Heart left ventricle (tissue), 16 donors: ENCODE results near the gene SPEF1. TPM values are rescaled to one million over a fixed set of nuclear protein-coding genes. Genes with fewer than 3 reads are reported as not detected.
A peak's percentile ranks its signal among the peaks of the same experiment; 100 is the strongest.

Experiments
- ATAC-seq, 4 donors: fragments of 200-7000 bp; cut with Tn5 transposase; one replicate each; pipeline ENCODE4 v1.9.1; 2020 to 2022; ENCODE audit warnings: moderate library complexity in 4 of 4, mild to moderate bottlenecking in 3 of 4, moderate number of reproducible peaks in 1 of 4
- DNase-seq, 5 donors: peaks; one replicate each; pipeline ENCODE4 v3.0.0-alpha.2; 2020
- H3K27ac ChIP-seq, 12 donors: fragments of 200-600 bp; sonication (generic) in 4 of 12; one replicate each; pipeline versions ENCODE4 v1.5.0 to v1.8.0; 2016 to 2022; ENCODE audit warnings: mild to moderate bottlenecking in 2 of 12
- H3K27me3 ChIP-seq, 9 donors: fragments of 200-600 bp; sonication (generic) in 2 of 9; one replicate each; pipeline versions ENCODE4 v1.5.1 to v1.8.0; 2016 to 2022; ENCODE audit warnings: mild to moderate bottlenecking in 3 of 9
- H3K36me3 ChIP-seq, 9 donors: fragments of 200-600 bp; sonication (generic) in 2 of 9; one replicate each; pipeline versions ENCODE4 v1.5.0 to v1.8.0; 2018 to 2022; ENCODE audit warnings: mild to moderate bottlenecking in 2 of 9
- H3K4me1 ChIP-seq, 12 donors: fragments of 200-600 bp; sonication (generic) in 4 of 12; one replicate each; pipeline versions ENCODE4 v1.5.0 to v1.8.0; 2016 to 2022; ENCODE audit warnings: mild to moderate bottlenecking in 3 of 12
- H3K4me3 ChIP-seq, 12 donors: fragments of 200-600 bp; sonication (generic) in 4 of 12; one replicate each; pipeline versions ENCODE4 v1.5.0 to v1.8.0; 2017 to 2022; ENCODE audit warnings: mild to moderate bottlenecking in 9 of 12, moderate library complexity in 4 of 12
- H3K9me3 ChIP-seq, 12 donors: fragments of 200-600 bp; sonication (generic) in 4 of 12; one replicate each; pipeline versions ENCODE4 v1.5.0 to v1.8.0; 2016 to 2022; ENCODE audit warnings: mild to moderate bottlenecking in 1 of 12
- POLR2A ChIP-seq, 2 donors: fragments of 450-650 bp; IDR thresholded peaks; one replicate each; pipeline ENCODE4 v1.6.1; 2017; ENCODE audit warnings: antibody characterized with exemption in 2 of 2, mild to moderate bottlenecking in 2 of 2, moderate library complexity in 2 of 2
- WGBS, 4 donors: extraction: QIAGEN DNeasy Blood & Tissue Kit in 2 of 4; methylation state at CpG; one replicate each; pipeline versions ENCODE4 v1.1.5 to v1.1.7; 2013 to 2018; 5-methylcytosine and 5-hydroxymethylcytosine counted together
- intact Hi-C, 10 donors: fragments of 100-400 bp; cut with DNase I; formaldehyde crosslinking; loops; one replicate each; pipeline versions ENCODE4 v1.11.1 to v1.14.2; 2022
- polyA plus RNA-seq, 2 donors: library from polyadenylated mRNA; stranded (reverse); fragments of 200-250 nt; gene quantifications; one replicate each; pipeline ENCODE4 v1.2.3, GENCODE V29; 2013
- total RNA-seq, 9 donors: library from RNA; depleted of rRNA in 2 of 9; stranded (reverse); fragments of >200 nt in 2 of 9; fragmentation: NEBNext Ultra II Directional in 3 of 9; extraction: Animal tissue kit (Norgen Biotek cat#: 25700) in 3 of 9; gene quantifications; one replicate each; pipeline versions ENCODE4 v1.1.0 to v1.2.4, GENCODE V29; 2016 to 2023
- TF ChIP-seq, protein P1 (sequence below), 12 donors: fragments of 200-600 bp; sonication (generic) in 4 of 12; IDR thresholded peaks; one replicate each; pipeline versions ENCODE4 v1.5.0 to v1.8.0; 2018 to 2022; ENCODE audit warnings: antibody characterized with exemption in 12 of 12, mild to moderate bottlenecking in 5 of 12
- donor health status: ischemic (EF 13 %, LVEDD 7.1; RV severe dilation, severe dysfunction).
- donor health status: healthy with polysubstance abuse.
- donor health status: DM: no; HTN: yes; CAD: no.
- donor health status: DM: no; HTN: no; CAD: no.
- donor health status: ischemic (EF 25% LVEDD 6.9; RV normal size, moderate dysfunction).
- donor health status: ischemic (EF 25% LVEDD 5.7; RV mildly dilated, moderate dysfunction).
- donor health status: healthy.
- donor health status: DM: yes; HTN: yes; CAD: no.
- donor health status: ischemic (EF 35%, LVEDD 5.7; RV mildly dilated, moderate dysfunction).
- donor health status: nonischemic (EF 11% LVEDD 7.7; RV severe dilation, severe dysfunction).
- donor health status: DM: yes; HTN: yes; CAD: no.
- donor health status: PGD.
- donor health status: ischemic (EF 29% LVEDD 5.4; RV normal size, mild dysfunction).
- donor health status: nonischemic (EF 23%, LVEDD 6.1; RV moderate dilation, normal function).

SPEF1 gene
- total and polyA plus RNA-seq, 11 donors = 0.11 to 0.65 (median 0.19) TPM; not detected in 5

DNA sequence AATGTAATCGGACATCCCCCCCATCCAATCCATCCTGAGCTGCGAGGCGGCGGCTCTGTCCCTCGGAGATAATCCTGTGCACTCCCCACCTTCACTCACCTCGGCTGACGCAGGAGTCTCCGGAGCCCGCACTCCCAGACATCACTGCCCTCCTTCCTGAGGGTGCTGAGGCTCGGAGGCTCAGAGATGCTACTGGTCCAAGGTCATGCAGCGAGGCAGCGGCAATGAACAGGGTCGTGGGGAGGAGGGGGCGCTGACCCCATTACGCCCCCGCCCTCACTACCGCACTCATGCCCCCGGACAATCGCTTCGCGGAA, 14.2 kb downstream of the SPEF1 start:
- 3 to 12% (median 6%) methylated on average over 8 to 21 of the region's 21 CpGs for WGBS, 4 donors
- TF ChIP-seq, protein P1, sequence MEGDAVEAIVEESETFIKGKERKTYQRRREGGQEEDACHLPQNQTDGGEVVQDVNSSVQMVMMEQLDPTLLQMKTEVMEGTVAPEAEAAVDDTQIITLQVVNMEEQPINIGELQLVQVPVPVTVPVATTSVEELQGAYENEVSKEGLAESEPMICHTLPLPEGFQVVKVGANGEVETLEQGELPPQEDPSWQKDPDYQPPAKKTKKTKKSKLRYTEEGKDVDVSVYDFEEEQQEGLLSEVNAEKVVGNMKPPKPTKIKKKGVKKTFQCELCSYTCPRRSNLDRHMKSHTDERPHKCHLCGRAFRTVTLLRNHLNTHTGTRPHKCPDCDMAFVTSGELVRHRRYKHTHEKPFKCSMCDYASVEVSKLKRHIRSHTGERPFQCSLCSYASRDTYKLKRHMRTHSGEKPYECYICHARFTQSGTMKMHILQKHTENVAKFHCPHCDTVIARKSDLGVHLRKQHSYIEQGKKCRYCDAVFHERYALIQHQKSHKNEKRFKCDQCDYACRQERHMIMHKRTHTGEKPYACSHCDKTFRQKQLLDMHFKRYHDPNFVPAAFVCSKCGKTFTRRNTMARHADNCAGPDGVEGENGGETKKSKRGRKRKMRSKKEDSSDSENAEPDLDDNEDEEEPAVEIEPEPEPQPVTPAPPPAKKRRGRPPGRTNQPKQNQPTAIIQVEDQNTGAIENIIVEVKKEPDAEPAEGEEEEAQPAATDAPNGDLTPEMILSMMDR (IDR thresholded peaks at IDR 0.05) = no peak
- no peak for TF ChIP-seq POLR2A (IDR thresholded peaks at IDR 0.05)
- Histone ChIP-seq H3K36me3 (no peaks in the 10 kb centered on the region), H3K27me3 (no peaks in the 10 kb centered on the region), H3K4me3 (peak overlapping the region; percentile 33 to 78 (median 69)), H3K9me3 (no peaks in the 10 kb centered on the region), H3K27ac (peak overlapping the region in 9 of 12 donors; percentile 24 to 96 (median 86)), H3K4me1 (peaks cover 0 to 47% (median 22%) of the 10 kb centered on the region in 12 donors)
- intact Hi-C loops = loop anchor here in 4 of 10 donors (5.0 kb wide), 3 partner anchors 50 to 90 kb away; partner anchors contain the start of gene SIGLEC1 (in 1 of the 4)
- ATAC-seq (peak in 1 of 4 donors; percentile 1), DNase-seq (peak in 2 of 5 donors; percentile 31 to 72)

DNA sequence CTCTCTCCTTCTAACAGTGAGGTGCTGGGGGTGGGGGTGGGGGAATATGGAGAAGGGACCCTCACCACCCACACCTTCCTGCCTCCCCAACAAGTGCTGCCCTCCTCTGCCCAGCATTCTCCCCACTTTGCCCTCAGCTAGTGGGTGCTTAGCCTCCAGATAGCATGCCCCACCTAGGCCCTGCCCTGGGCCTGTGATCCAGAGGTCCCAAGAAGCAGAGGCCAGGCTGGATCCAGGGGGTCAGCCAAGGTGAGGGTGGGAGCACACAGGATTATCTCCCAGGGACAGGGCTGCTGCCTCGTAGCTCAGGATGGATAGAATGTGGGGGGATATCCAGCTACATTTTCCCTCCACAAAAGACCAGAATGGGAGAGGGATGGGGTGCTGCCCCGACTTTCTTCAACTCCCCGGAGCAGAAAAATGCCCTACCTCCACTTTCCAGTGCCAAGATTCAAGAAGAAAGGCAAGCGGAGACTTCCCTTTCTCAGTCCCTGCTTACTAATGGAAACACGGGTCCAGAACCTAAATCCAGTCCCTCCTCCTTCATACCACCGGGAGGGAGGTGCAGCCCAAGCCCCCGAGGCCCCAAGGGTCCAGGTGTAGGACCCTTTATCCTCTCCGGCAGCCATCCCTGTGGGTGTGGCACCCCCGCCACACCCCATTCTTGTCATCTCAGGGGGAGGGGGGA, 14.7 kb downstream of the SPEF1 start:
- H3K4me1 ChIP-seq = peaks cover 0 to 47% (median 22%) of the 10 kb centered on the region in 12 donors
- WGBS, 4 donors = 38 to 51% (median 47%) methylated on average over 9 of the region's 9 CpGs
- no peaks in the 10 kb centered on the region for H3K9me3 ChIP-seq
- H3K4me3 ChIP-seq = peak overlapping the region; percentile 33 to 78 (median 69)
- H3K36me3 ChIP-seq = peaks cover 0 to 3% (median 0%) of the 10 kb centered on the region in 9 donors
- H3K27ac ChIP-seq = peak overlapping the region in 10 of 12 donors; percentile 24 to 96 (median 77)
- H3K27me3 ChIP-seq = no peaks in the 10 kb centered on the region
- DNase-seq (peak in 1 of 5 donors; percentile 52), ATAC-seq (no peak)
- intact Hi-C loops = loop anchor here in 4 of 10 donors (5.0 kb wide), 3 partner anchors 49 to 89 kb away; partner anchors contain the start of gene SIGLEC1 (in 1 of the 4)
- no peak for TF ChIP-seq POLR2A (IDR thresholded peaks at IDR 0.05)
- TF ChIP-seq, protein P1 (IDR thresholded peaks at IDR 0.05) = no peak

DNA sequence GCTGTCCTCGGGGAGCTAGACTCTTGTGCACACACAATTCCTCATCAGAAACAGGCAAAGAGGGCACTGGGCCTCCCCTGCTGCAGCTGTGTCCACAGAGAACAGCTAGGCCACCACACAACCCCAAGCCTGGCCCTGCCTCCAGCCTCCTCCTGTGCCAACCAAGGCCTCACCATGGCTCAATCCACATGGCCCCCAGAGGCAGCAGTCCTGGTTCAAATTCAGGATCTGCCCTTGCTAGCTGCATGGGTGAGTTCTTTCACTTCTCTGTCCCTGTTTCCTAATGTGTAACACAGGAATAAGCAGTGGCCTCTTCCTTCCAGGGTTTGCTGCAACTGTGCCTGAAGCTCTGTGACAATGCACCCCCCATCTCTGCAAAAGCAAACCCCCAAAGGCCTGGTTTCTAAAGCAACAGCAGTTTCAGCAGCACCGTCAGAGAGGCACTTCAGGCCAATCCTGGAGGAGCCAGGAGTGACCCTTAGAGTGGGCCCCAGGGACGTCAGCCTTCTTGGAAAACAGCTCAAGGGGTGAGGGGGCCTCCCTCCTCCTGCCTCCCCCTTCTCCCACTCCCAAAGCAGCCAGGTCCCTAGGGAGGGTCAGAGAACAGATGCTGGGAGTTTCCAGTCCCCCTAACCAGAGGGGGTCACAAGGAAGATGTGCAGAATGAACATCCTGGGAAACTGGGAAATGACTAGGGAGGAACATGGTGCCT, 15.9 kb downstream of the SPEF1 start:
- no peak for TF ChIP-seq POLR2A (IDR thresholded peaks at IDR 0.05)
- TF ChIP-seq, protein P1 (IDR thresholded peaks at IDR 0.05) = no peak
- intact Hi-C loops = loop anchor here in 4 of 10 donors (5.0 kb wide), 3 partner anchors 48 to 88 kb away; partner anchors contain the start of gene SIGLEC1 (in 1 of the 4)
- H3K36me3 ChIP-seq = peaks cover 0 to 4% (median 0%) of the 10 kb centered on the region in 9 donors
- H3K27ac ChIP-seq = peak overlapping the region in 8 of 12 donors; percentile 28 to 96 (median 77)
- H3K4me1 ChIP-seq = peaks cover 0 to 47% (median 22%) of the 10 kb centered on the region in 12 donors
- peak overlapping the region in 4 of 12 donors; percentile 3 to 78 (median 63) for H3K4me3 ChIP-seq
- WGBS, 4 donors = 66 to 86% (median 75%) methylated on average over 3 of the region's 3 CpGs
- H3K9me3 ChIP-seq = no peaks in the 10 kb centered on the region
- ATAC-seq = no peak
- no peaks in the 10 kb centered on the region for H3K27me3 ChIP-seq
- DNase-seq = peak; percentile 63 to 83 (median 70)

DNA sequence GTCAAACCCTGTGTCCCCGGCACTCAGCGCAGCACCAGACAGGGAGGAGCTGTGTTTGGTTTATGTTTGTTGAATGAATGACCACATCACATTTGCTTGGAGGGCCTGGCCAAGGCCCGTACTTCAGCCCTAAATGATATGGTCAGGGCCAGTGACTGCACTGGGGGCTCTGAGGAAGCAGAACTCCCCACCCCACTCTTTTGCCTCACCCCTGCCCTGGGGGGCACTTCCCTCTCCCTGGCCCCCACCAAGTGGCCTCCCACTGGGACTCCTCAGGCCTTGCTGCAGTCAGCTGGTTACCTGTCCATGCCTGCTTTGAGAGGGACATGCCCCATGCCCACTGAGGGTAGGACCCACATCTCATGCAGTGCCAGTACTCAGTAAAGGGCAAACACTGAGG, 16.6 kb downstream of the SPEF1 start:
- intact Hi-C loops = loop anchor here in 4 of 10 donors (5.0 kb wide), 3 partner anchors 47 to 87 kb away; partner anchors contain the start of gene SIGLEC1 (in 1 of the 4)
- Histone ChIP-seq H3K27ac (peak overlapping the region in 8 of 12 donors; percentile 16 to 96 (median 48)), H3K4me1 (peaks cover 0 to 47% (median 22%) of the 10 kb centered on the region in 12 donors), H3K4me3 (no peak overlapping the region), H3K36me3 (peaks cover 0 to 4% (median 0%) of the 10 kb centered on the region in 9 donors), H3K27me3 (no peaks in the 10 kb centered on the region), H3K9me3 (no peaks in the 10 kb centered on the region)
- WGBS, 4 donors = 84 to 97% (median 90%) methylated on average over 3 of the region's 3 CpGs
- no peak for TF ChIP-seq POLR2A (IDR thresholded peaks at IDR 0.05)
- TF ChIP-seq, protein P1 (IDR thresholded peaks at IDR 0.05) = no peak
- DNase-seq = peak in 1 of 5 donors; percentile 30
- no peak for ATAC-seq
